GM23338 (cell line): ENCODE data around the gene C3orf22. TPM values are rescaled to one million over a fixed set of nuclear protein-coding genes. Genes with fewer than 3 reads are reported as not detected.

Experiments used
- ATAC-seq: fragments of 200-7000 bp; cut with Tn5 transposase; 3 replicates; pipeline ENCODE4 v1.9.1; 2020
- DNase-seq: peaks from one replicate; pipeline ENCODE4 v3.0.0-alpha.2; 2015; ENCODE audit warnings: low spot score
- H2AFZ ChIP-seq: fragments of 200-600 bp; sonication (generic); 2 replicates; pipeline ENCODE4 v1.8.0; 2016; ENCODE audit warnings: antibody characterized with exemption, mild to moderate bottlenecking, moderate library complexity
- H3F3A ChIP-seq: fragments of 200-600 bp; sonication (generic); replicated peaks from 2 replicates; pipeline ENCODE4 v1.8.0; 2017; ENCODE audit warnings: antibody characterized with exemption, mixed run types, low read depth
- H3K27ac ChIP-seq: fragments of 200-600 bp; sonication (generic); 2 replicates; pipeline ENCODE4 v1.6.1; 2016; ENCODE audit warnings: low read depth
- H3K27me3 ChIP-seq: fragments of 200-600 bp; sonication (generic); 2 replicates; pipeline ENCODE4 v1.8.0; 2016; ENCODE audit warnings: mild to moderate bottlenecking, mixed run types, moderate library complexity; ENCODE audit not compliant: insufficient read depth
- H3K36me3 ChIP-seq: fragments of 200-600 bp; sonication (generic); 2 replicates; pipeline ENCODE4 v1.8.0; 2016; ENCODE audit warnings: mild to moderate bottlenecking; ENCODE audit not compliant: insufficient read depth
- H3K4me1 ChIP-seq: fragments of 200-600 bp; sonication (generic); 2 replicates; pipeline ENCODE4 v1.8.0; 2016; ENCODE audit warnings: mild to moderate bottlenecking, moderate library complexity; ENCODE audit not compliant: insufficient read depth
- H3K4me2 ChIP-seq: fragments of 200-600 bp; sonication (generic); 2 replicates; pipeline ENCODE4 v1.7.1; 2017; ENCODE audit warnings: mixed run types
- H3K4me3 ChIP-seq: fragments of 200-600 bp; sonication (generic); 2 replicates; pipeline ENCODE4 v1.6.1; 2016; ENCODE audit warnings: mixed run types
- H3K79me2 ChIP-seq: fragments of 200-600 bp; sonication (generic); replicated peaks from 2 replicates; pipeline ENCODE4 v1.8.0; 2017; ENCODE audit warnings: mild to moderate bottlenecking; ENCODE audit not compliant: insufficient read depth
- H3K9me2 ChIP-seq: fragments of 200-600 bp; sonication (generic); 2 replicates; pipeline ENCODE4 v1.8.0; 2017; ENCODE audit not compliant: insufficient read depth
- H4K20me1 ChIP-seq: fragments of 200-600 bp; sonication (generic); replicated peaks from 2 replicates; pipeline ENCODE4 v1.8.0; 2017; ENCODE audit warnings: mild to moderate bottlenecking; ENCODE audit not compliant: insufficient read depth
- H3K27ac Mint-ChIP-seq: 2 replicates; pipeline ENCODE4 v1.8.0; 2020; ENCODE audit warnings: inconsistent platforms, mild to moderate bottlenecking, moderate library complexity, mixed read lengths
- H3K27me3 Mint-ChIP-seq: 3 replicates; pipeline ENCODE4 v1.8.0; 2022; ENCODE audit warnings: low read depth, mild to moderate bottlenecking, moderate library complexity, mixed read lengths, inconsistent platforms; ENCODE audit not compliant: insufficient read depth, poor library complexity
- H3K36me3 Mint-ChIP-seq: 3 replicates; pipeline ENCODE4 v1.8.0; 2021; ENCODE audit warnings: low read depth, mild to moderate bottlenecking, inconsistent platforms, moderate library complexity, mixed read lengths
- H3K4me1 Mint-ChIP-seq: 3 replicates; pipeline ENCODE4 v1.8.0; 2020; ENCODE audit warnings: mild to moderate bottlenecking, inconsistent platforms, mixed read lengths
- H3K4me3 Mint-ChIP-seq: 3 replicates; pipeline ENCODE4 v1.8.0; 2021; ENCODE audit warnings: moderate library complexity, mild to moderate bottlenecking, inconsistent platforms, mixed read lengths
- H3K9me3 Mint-ChIP-seq: 3 replicates; pipeline ENCODE4 v1.8.0; 2020; ENCODE audit warnings: moderate library complexity, mild to moderate bottlenecking, inconsistent platforms, mixed read lengths
- CREB1 ChIP-seq: fragments of 250-450 bp; sonication (Bioruptor Pico); IDR thresholded peaks from 2 replicates; pipeline ENCODE4 v1.5.0; 2020; ENCODE audit warnings: low read depth, mild to moderate bottlenecking, moderate library complexity
- CTCF ChIP-seq, 2 experiments: fragments of 200-600 bp in 1 of 2; sonication (generic) in 1 of 2; conservative IDR thresholded peaks; 2 replicates each; pipeline versions ENCODE4 v1.5.1 to v1.6.1; 2016 to 2017; ENCODE audit warnings: antibody characterized with exemption in 2 of 2, low read depth in 2 of 2, mild to moderate bottlenecking in 2 of 2, moderate library complexity in 1 of 2
- EZH2phosphoT487 ChIP-seq: fragments of 200-600 bp; sonication (generic); IDR thresholded peaks from one replicate; pipeline ENCODE4 v1.8.1; 2018; ENCODE audit warnings: antibody characterized with exemption; ENCODE audit not compliant: unreplicated experiment
- JUNB ChIP-seq: IDR thresholded peaks from one replicate; pipeline ENCODE4 v1.6.1; 2016; ENCODE audit warnings: antibody characterized with exemption; ENCODE audit not compliant: unreplicated experiment
- NANOG ChIP-seq: IDR thresholded peaks from 2 replicates; pipeline ENCODE4 v1.6.1; 2016; ENCODE audit warnings: antibody characterized with exemption, borderline replicate concordance
- POLR2AphosphoS5 ChIP-seq: IDR thresholded peaks from 2 replicates; pipeline ENCODE4 v1.6.1; 2016; ENCODE audit warnings: antibody characterized with exemption, low read depth
- STAT1 ChIP-seq: IDR thresholded peaks from one replicate; pipeline ENCODE4 v1.6.1; 2016; ENCODE audit warnings: antibody characterized with exemption; ENCODE audit not compliant: unreplicated experiment
- polyA plus RNA-seq: library from polyadenylated mRNA; unstranded; fragments of >200 nt; fragmentation: Nextera tagmentation; extraction: Ambion mirVana; gene quantifications from 2 replicates; pipeline ENCODE4 v1.2.1, GENCODE V29; 2016
- total RNA-seq: library from RNA; depleted of rRNA; stranded (reverse); fragments of >200 nt; shearing (Covaris generic); gene quantifications from 2 replicates; pipeline ENCODE4 v1.2.3, GENCODE V29; 2014
- TF ChIP-seq, protein P1 (sequence below): IDR thresholded peaks from one replicate; pipeline ENCODE4 v1.6.1; 2018; ENCODE audit warnings: antibody characterized with exemption; ENCODE audit not compliant: unreplicated experiment
- TF ChIP-seq, protein P2 (sequence below): fragments of 250-450 bp; sonication (Bioruptor Pico); IDR thresholded peaks from 2 replicates; pipeline ENCODE4 v1.5.0; 2020; ENCODE audit warnings: mild to moderate bottlenecking, moderate library complexity

C3orf22 gene
- total and polyA plus RNA-seq, 2 experiments from 2014 or later, result not detected

GRCh38 chr3:126527006-126527405 lies 31.7 kb downstream of the C3orf22 start:
- Mint-ChIP-seq H3K36me3 (no peaks in the 10 kb centered on the region), H3K4me1 (peaks cover 9% of the 10 kb centered on the region)
- no peak for ATAC-seq

More at GRCh38 chr3:126527006-126527405, 31.7 kb downstream of the C3orf22 start:
- no peak overlapping the region for H3K4me3 Mint-ChIP-seq
- no peak for DNase-seq
- H3K79me2 ChIP-seq, result no peaks in the 10 kb centered on the region
- no peak overlapping the region for H3K4me3 ChIP-seq
- peaks cover 16% of the 10 kb centered on the region for H3K27me3 ChIP-seq
- H3K27ac Mint-ChIP-seq, result no peak overlapping the region
- H3F3A ChIP-seq, result no peaks in the 10 kb centered on the region
- TF ChIP-seq, protein P1, sequence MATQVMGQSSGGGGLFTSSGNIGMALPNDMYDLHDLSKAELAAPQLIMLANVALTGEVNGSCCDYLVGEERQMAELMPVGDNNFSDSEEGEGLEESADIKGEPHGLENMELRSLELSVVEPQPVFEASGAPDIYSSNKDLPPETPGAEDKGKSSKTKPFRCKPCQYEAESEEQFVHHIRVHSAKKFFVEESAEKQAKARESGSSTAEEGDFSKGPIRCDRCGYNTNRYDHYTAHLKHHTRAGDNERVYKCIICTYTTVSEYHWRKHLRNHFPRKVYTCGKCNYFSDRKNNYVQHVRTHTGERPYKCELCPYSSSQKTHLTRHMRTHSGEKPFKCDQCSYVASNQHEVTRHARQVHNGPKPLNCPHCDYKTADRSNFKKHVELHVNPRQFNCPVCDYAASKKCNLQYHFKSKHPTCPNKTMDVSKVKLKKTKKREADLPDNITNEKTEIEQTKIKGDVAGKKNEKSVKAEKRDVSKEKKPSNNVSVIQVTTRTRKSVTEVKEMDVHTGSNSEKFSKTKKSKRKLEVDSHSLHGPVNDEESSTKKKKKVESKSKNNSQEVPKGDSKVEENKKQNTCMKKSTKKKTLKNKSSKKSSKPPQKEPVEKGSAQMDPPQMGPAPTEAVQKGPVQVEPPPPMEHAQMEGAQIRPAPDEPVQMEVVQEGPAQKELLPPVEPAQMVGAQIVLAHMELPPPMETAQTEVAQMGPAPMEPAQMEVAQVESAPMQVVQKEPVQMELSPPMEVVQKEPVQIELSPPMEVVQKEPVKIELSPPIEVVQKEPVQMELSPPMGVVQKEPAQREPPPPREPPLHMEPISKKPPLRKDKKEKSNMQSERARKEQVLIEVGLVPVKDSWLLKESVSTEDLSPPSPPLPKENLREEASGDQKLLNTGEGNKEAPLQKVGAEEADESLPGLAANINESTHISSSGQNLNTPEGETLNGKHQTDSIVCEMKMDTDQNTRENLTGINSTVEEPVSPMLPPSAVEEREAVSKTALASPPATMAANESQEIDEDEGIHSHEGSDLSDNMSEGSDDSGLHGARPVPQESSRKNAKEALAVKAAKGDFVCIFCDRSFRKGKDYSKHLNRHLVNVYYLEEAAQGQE, result no peak
- no peak for TF ChIP-seq CTCF (conservative IDR thresholded peaks at IDR 0.05; ENCODE audit: low read depth in 2 of 2)
- TF ChIP-seq, protein P2, sequence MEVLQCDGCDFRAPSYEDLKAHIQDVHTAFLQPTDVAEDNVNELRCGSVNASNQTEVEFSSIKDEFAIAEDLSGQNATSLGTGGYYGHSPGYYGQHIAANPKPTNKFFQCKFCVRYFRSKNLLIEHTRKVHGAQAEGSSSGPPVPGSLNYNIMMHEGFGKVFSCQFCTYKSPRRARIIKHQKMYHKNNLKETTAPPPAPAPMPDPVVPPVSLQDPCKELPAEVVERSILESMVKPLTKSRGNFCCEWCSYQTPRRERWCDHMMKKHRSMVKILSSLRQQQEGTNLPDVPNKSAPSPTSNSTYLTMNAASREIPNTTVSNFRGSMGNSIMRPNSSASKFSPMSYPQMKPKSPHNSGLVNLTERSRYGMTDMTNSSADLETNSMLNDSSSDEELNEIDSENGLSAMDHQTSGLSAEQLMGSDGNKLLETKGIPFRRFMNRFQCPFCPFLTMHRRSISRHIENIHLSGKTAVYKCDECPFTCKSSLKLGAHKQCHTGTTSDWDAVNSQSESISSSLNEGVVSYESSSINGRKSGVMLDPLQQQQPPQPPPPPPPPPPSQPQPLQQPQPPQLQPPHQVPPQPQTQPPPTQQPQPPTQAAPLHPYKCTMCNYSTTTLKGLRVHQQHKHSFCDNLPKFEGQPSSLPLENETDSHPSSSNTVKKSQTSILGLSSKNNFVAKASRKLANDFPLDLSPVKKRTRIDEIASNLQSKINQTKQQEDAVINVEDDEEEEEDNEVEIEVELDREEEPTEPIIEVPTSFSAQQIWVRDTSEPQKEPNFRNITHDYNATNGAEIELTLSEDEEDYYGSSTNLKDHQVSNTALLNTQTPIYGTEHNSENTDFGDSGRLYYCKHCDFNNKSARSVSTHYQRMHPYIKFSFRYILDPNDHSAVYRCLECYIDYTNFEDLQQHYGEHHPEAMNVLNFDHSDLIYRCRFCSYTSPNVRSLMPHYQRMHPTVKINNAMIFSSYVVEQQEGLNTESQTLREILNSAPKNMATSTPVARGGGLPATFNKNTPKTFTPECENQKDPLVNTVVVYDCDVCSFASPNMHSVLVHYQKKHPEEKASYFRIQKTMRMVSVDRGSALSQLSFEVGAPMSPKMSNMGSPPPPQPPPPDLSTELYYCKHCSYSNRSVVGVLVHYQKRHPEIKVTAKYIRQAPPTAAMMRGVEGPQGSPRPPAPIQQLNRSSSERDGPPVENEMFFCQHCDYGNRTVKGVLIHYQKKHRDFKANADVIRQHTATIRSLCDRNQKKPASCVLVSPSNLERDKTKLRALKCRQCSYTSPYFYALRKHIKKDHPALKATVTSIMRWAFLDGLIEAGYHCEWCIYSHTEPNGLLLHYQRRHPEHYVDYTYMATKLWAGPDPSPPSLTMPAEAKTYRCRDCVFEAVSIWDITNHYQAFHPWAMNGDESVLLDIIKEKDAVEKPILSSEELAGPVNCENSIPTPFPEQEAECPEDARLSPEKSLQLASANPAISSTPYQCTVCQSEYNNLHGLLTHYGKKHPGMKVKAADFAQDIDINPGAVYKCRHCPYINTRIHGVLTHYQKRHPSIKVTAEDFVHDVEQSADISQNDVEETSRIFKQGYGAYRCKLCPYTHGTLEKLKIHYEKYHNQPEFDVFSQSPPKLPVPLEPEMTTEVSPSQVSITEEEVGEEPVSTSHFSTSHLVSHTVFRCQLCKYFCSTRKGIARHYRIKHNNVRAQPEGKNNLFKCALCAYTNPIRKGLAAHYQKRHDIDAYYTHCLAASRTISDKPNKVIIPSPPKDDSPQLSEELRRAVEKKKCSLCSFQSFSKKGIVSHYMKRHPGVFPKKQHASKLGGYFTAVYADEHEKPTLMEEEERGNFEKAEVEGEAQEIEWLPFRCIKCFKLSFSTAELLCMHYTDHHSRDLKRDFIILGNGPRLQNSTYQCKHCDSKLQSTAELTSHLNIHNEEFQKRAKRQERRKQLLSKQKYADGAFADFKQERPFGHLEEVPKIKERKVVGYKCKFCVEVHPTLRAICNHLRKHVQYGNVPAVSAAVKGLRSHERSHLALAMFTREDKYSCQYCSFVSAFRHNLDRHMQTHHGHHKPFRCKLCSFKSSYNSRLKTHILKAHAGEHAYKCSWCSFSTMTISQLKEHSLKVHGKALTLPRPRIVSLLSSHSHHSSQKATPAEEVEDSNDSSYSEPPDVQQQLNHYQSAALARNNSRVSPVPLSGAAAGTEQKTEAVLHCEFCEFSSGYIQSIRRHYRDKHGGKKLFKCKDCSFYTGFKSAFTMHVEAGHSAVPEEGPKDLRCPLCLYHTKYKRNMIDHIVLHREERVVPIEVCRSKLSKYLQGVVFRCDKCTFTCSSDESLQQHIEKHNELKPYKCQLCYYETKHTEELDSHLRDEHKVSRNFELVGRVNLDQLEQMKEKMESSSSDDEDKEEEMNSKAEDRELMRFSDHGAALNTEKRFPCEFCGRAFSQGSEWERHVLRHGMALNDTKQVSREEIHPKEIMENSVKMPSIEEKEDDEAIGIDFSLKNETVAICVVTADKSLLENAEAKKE (CRISPR knock-in tag), result no peak
- TF ChIP-seq JUNB, result no peak
- no peak for TF ChIP-seq POLR2AphosphoS5
- TF ChIP-seq EZH2phosphoT487, result no peak
- TF ChIP-seq CREB1, result no peak
- no peak for TF ChIP-seq NANOG
- no peak for TF ChIP-seq STAT1
- no peak overlapping the region for H3K27ac ChIP-seq
- H3K27me3 Mint-ChIP-seq, result peaks cover 11% of the 10 kb centered on the region
- H3K36me3 ChIP-seq, result no peaks in the 10 kb centered on the region
- H3K4me2 ChIP-seq, result no peak overlapping the region
- H2AFZ ChIP-seq, result no peak overlapping the region
- no peaks in the 10 kb centered on the region for H3K9me2 ChIP-seq
- no peaks in the 10 kb centered on the region for H3K9me3 Mint-ChIP-seq
- H3K4me1 ChIP-seq, result 0 out of 2 replicates have a peak, but pooled peaks cover 4% of the 10 kb centered on the region
- no peaks in the 10 kb centered on the region for H4K20me1 ChIP-seq
